ENCODE measurements around the gene ATP1B1.

Gene ATP1B1

DNA sequence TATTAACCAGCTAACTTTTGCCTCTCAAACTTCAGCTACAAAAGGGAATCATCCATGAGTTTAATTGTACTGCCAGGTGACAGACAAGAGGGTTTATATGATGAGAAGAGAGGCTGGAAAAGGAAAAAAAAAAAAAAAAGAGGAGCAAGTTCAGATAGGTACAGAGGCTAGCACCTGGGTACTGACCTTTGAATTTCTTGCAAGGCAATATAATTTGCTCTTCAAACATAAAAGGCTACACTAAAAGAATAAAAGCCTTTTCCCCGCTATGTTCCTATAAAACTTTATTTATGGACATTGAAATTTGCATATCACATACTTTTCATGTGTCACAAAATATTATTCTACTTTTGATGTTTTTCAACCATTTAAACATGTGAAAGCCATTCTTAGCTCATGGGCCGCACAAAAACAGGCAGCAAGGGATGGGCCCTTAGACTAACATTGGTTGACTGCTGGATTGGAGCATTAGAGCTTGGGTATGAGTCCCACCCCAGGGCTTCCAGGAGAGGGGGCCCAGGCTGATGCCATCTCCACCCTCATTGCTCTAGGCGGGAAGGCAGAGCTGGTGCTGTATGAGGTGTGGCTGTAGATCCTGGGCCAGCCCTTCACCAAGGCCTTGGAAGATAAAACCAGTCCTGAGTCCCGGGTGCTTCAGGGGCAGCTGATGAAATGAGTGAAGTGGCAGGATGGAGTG lies 44.3 kb downstream of the ATP1B1 start:
- TF ChIP-seq, protein P1, sequence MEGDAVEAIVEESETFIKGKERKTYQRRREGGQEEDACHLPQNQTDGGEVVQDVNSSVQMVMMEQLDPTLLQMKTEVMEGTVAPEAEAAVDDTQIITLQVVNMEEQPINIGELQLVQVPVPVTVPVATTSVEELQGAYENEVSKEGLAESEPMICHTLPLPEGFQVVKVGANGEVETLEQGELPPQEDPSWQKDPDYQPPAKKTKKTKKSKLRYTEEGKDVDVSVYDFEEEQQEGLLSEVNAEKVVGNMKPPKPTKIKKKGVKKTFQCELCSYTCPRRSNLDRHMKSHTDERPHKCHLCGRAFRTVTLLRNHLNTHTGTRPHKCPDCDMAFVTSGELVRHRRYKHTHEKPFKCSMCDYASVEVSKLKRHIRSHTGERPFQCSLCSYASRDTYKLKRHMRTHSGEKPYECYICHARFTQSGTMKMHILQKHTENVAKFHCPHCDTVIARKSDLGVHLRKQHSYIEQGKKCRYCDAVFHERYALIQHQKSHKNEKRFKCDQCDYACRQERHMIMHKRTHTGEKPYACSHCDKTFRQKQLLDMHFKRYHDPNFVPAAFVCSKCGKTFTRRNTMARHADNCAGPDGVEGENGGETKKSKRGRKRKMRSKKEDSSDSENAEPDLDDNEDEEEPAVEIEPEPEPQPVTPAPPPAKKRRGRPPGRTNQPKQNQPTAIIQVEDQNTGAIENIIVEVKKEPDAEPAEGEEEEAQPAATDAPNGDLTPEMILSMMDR (IDR thresholded peaks at IDR 0.05; ENCODE audit: control insufficient read depth, insufficient read depth, low read depth, low read length, missing control alignments), result no peak

DNA sequence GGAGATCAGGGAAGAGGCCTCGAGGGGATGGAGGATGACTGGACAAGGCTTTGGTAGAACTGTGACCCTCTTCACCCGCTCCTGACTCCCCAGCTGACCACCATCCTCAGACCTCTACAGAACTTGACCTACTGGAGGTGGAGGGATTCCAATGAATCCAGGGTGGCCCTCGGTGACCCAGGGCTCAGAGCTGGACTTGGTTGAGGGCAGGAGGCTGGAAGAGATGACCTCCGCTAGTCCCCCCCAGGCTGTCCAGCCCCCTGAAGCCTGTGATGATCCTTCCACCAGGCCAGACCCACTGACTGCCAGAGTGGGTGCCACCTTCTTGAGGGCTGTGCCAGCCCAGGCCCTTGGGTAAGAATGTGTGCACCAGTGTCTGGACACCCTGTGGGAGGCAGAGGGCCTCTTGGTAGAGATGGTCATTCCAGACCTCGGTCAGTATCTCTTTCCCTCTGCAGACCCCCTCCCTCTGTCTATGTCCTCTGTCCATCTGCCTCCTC lies 44.9 kb downstream of the ATP1B1 start:
- TF ChIP-seq, protein P1 (IDR thresholded peaks at IDR 0.05; ENCODE audit: control insufficient read depth, insufficient read depth, low read depth, low read length, missing control alignments), result no peak
- DNase-seq (ENCODE audit: low read depth), result no peak
- no peak overlapping the region for H3K4me3 ChIP-seq (ENCODE audit: control insufficient read depth, low read depth, low read length)

More for the DNA sequence above, 44.3 kb downstream of the ATP1B1 start:
- H3K4me3 ChIP-seq (ENCODE audit: control insufficient read depth, low read depth, low read length), result no peak overlapping the region
- DNase-seq (ENCODE audit: low read depth), result no peak

DNA sequence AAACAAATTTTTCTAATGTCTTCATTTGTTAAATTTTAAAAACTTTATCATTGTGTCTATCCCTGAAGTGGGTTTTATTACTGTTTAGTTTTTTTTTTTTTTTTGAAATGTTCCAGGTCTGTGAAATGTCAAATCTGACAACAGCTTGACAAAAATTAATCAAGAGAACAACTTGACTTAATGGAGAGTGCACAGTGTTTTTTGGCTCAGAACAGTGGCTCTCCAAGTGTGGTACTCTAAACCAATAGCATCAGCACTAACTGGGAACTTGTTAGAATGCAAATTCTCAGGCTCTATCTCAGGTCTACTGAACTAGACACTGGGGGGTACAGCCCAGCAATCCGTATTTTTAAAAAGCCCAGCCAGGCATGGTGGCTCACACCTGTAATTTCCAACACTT lies 49.2 kb downstream of the ATP1B1 start:
- no peak for DNase-seq (ENCODE audit: low read depth)
- TF ChIP-seq, protein P1 (IDR thresholded peaks at IDR 0.05; ENCODE audit: control insufficient read depth, insufficient read depth, low read depth, low read length, missing control alignments), result no peak

DNA sequence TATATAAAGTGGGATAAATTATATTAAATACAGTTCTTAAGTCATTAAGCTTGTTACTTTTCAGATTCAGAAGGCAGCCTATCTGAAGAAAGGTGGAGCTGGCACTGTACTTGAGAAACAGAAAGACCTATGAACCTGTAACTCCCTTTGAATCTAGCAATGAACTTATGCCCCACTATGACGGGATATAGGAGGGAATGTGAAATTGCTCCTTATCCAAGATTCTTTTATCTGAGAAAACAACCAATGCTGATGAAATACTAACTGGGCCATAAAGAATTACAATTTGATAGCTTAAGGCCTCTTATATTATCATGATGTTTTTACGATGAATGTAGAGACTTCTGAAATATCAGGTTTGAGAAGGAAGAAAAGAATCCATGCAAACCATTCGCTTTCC lies 50.1 kb downstream of the ATP1B1 start:
- TF ChIP-seq, protein P1 (IDR thresholded peaks at IDR 0.05; ENCODE audit: control insufficient read depth, insufficient read depth, low read depth, low read length, missing control alignments), result no peak
- no peak overlapping the region for H3K4me3 ChIP-seq (ENCODE audit: control insufficient read depth, low read depth, low read length)
- no peak for DNase-seq (ENCODE audit: low read depth)

More for the DNA sequence above, 49.2 kb downstream of the ATP1B1 start:
- H3K4me3 ChIP-seq (ENCODE audit: control insufficient read depth, low read depth, low read length), result no peak overlapping the region

DNA sequence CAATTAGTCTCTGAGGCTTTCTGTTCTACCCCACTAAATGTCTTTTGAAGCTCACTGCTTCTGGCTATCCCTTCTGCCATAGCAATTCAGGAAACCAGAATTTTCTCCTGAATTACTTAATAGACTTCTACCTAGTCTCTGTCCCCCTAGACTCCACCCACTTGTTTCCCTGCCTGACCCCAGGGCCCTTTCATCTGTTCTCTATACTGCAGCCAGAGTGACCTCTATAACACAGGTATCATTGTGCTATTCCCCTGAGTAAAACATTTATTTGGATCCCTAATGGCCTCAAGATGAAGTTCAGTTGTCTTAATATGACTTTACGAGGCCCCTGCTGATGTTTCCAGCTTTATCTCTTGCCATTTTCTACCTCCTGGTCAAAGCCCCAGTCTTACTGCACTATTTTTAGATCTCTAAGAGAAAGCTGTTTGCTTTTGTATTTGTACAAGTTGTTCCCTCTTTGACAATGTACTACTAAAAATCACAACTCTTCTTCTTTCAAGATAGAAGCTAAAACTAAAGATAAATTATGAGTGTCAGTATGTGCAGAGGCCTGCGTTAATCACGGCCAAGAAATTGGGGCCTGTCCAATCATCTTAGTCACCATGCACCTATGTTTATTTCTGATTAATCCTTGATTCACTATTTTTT lies 54.5 kb downstream of the ATP1B1 start:
- H3K4me3 ChIP-seq (ENCODE audit: control insufficient read depth, low read depth, low read length), result no peak overlapping the region
- no peak for DNase-seq (ENCODE audit: low read depth)
- TF ChIP-seq, protein P1 (IDR thresholded peaks at IDR 0.05; ENCODE audit: control insufficient read depth, insufficient read depth, low read depth, low read length, missing control alignments), result no peak

DNA sequence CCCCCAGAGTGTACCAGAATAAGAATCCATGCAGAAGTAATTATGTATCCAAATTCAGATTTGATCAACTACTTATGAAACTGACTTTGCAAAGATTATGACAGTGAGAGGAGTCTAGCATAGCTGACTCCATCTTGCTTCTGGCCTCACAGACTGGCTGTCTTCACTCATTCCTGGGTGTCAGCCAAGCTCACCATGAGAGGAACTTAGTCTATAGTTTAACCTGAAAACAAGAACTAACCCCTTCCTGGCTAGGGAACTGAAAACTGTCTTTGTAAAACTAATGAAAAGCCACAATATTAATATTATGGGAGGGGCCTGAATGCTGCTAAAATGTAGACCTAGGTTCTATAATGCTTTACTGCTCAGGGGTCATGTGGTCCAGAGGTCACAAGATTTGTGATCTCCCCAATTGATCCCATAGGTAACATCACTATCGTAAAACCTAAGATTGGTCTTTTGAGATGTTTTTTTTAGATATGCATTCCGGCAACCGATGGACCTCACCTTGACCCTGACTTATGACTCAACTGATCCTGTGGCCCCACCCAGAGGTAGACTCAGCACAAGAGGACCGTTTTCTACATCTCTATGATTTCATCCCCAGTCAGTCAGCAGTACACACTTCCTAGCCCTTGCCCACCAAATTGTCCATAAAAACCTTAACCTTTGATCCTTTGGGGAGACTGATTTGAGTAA lies 55.2 kb downstream of the ATP1B1 start:
- TF ChIP-seq, protein P1 (IDR thresholded peaks at IDR 0.05; ENCODE audit: control insufficient read depth, insufficient read depth, low read depth, low read length, missing control alignments), result no peak
- no peak for DNase-seq (ENCODE audit: low read depth)
- no peak overlapping the region for H3K4me3 ChIP-seq (ENCODE audit: control insufficient read depth, low read depth, low read length)

Measured in AG09309 (cell line).